GM19328 (cell line): ENCODE results near the gene BRCA2.

Experiments used
- ATAC-seq: cut with Tn5 transposase; IDR thresholded peaks from one replicate; pipeline ENCODE4 v1.9.1; 2021; ENCODE audit warnings: mild to moderate bottlenecking, moderate library complexity; ENCODE audit not compliant: unreplicated experiment

The BRCA2 gene

DNA sequence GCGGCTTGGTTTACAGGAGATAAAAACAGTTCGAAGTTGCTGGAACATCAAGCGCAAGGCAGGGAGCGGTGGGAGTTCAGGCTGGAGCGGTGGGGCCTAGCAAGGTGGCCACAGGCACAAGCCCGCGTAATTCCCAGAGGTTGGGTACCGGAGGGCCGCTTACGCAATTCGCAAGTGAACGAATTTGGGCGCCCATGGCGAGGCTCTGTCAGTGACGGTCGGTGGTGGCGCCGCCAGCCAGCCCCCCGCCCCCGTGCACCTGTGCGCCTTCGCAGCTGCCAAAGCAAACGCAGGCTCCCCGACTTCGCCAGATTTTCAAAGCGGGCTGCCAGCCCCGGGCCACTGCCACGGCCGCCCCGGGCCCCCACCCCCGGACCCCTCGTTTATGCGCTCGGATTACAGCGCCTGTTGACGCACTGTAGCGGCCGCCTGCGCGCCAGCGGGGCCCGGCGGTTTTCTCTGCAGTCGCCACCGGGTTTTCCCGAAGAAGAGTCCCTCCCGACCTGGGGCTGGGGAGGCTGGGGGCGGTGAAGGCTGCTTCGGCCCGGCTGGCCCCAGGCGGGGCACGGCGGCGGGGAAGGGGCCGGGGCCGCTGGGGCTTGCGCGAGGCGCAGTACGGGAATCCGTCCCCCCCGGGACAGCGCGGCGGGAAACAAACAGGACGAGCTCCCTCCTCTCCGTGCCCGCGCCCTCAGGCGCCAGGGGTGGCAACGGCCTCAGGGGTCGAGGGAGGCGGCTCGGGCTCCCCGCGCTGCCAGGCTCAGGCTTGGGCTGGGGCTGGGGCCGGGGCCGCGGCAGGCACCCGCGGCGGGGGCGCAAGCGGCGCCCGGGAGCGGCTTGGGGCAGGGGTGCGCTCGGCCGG, 111.9 kb downstream of the BRCA2 start:
- peak; percentile 15 for ATAC-seq

DNA sequence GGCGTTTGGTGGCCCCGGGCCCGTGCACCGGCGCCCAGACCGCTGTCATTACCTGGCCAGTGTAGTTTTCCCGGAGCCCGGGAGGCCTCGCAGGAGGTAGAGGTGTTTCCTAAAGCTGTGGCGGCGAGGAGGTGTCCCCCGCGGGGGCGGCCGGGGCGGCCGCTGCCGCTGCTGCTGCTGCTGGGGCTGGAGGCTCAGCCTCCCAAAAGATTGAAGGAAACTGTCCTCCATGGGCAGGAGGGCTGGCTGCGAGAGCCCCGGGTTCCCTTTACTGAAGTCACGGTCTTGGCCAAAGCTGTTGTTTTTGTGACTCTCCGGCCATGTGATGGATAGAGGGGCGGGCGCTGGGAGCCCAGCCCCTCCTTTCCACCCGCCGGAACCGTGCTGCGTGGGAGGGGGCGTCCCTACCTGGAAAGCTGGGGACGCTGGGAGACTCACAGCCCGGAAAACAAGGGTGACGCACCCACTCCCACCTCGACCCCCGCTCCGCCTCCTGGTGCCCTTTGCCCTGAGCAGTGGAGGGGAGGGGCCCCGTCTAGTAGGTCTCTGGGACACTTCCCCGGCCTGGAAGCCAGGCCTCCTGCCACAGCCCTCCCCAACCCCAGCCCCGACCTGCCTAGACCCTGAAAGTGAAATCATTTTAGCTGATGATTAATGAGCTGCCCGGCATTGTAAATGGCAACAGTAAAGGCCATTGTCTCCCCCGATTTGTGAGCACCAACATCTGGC, 112.7 kb downstream of the BRCA2 start, which contains the start of gene N4BP2L1:
TSS of gene N4BP2L1 (minus strand) at position 279 of the 729 bp plus-strand sequence. CDS start at position 231, 48 bp downstream.
- ATAC-seq = peak; percentile 66

DNA sequence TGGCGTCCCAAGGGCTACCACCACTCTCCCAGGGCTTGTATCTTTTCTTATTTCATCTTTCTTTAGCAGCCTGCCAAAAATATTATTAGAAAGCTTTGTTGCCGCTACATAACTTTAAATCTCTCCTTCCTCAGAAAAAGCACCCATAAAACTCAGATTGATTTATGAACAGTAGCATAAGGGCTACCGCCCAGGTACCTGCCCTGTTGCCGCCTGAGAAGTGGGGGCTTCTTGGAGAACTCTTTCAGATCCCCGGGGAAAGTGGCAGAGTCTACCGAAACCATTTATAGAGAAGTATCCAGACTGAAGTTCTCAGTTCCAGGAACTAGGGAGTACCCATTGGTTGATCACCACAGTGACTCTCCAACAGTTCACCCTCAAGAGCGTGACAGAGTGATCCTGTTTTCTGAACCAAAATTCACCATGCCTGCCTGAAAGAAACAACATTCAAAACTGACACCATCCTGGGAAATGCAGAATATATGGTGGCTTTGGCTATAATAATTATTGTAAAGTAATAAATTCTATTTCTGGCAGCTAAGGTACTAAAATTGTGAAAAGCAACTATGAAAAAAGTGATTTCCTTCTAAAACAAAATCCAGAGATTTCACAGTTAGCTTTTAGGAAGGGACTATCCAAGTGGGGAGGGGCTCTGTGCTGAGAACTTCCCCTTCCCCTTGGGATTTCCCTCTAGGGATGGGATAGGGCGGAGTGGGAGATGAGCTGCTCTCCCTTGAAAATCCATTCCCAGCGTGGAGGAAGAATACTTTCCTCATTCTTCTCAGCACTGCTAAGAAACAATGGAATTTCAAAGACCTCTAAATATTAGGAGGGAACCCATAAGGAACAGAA, 113.5 kb downstream of the BRCA2 start:
- no peak for ATAC-seq

DNA sequence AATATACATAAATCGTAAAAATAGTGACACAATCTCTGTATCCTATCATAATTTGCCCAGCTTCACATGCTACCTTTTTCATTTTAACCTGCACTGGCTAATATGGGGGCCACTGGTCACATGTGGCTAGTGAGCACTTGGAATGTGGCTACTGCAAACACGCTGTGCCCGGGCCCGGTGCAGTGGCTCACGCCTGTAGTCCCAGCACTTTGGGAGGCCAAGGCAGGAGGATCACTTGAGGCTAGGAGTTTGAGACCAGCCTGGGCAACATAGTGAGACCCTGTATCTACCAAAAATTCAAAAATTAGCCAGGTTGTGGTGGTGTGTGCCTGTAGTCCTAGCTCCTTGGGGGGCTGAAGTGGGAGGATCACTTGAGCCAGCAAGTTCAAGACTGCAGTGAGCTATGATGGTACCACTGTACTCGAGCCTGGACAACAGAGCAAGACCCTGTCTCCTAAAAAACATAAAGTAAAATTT, 114.2 kb downstream of the BRCA2 start:
- ATAC-seq = no peak

DNA sequence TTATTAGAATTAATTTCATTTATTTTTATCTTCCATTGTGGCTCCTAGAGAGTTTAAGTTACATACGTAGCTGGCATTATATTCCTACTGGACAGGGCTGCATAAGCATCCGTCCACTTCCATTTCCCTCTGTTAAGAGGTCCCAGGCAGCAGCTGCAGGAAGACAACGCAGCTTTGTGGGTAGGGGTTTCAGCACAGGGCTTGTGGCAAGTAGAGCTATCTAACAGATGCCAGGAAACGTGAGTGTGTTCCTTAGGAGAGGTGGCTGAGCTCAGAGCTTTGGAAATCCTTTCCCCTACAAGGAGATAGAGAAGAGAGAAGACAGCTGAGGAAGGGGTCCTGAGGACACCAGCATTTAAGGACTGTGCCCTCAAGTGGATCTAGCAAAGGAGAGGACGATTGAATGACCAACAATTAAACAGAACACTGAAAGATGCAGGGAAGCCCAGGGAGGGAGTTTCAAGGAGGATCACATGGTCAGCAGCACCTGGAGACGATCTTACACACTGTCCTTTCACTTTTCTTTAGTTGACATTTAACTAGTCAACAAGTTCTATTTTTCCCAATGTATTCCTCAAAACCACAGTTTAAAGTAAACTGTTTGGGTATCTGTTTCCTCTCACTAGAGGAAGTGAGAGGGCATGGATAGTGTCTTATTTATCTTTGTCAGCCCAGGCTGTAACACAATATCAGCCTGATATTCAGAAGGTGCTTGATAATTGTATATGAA, 114.9 kb downstream of the BRCA2 start:
- ATAC-seq = no peak

DNA sequence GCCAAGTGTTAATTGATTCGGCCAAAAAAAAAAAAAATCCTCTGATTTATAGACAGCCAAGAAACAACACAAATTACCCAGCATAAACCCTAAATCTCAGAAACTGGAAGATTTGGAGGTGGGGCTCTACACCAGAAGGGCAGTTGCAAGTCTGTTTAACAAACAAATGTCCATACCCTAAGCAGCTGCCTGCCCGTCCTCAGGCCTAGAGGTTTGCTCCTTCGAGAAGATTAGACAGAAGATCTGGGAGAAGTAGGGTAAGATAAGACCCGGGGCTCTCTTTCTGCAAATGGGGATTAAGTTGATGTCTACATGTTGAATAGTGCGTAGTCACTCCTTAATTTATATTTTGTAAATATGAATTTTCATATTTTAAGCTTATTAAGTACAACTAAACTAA, 116.1 kb downstream of the BRCA2 start:
- no peak for ATAC-seq

DNA sequence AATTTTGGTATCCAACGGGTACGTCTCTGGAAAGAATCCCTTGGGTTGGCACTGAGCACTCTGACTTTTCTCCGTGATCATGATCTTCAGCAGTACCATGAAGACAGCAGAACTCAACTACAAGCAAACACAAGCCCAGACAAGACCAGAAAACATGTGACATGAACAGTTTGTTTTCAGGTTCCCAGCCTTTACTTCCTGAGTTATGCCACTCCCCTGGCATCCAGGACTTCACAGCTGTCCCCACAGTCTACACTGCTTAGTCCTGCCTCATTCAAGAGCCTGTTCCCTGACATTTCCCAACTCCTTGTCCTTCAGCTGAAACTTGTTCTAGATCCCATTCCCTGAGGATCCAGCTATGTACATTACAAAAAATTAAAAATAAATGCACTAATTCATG, 117.5 kb downstream of the BRCA2 start:
- no peak for ATAC-seq

DNA sequence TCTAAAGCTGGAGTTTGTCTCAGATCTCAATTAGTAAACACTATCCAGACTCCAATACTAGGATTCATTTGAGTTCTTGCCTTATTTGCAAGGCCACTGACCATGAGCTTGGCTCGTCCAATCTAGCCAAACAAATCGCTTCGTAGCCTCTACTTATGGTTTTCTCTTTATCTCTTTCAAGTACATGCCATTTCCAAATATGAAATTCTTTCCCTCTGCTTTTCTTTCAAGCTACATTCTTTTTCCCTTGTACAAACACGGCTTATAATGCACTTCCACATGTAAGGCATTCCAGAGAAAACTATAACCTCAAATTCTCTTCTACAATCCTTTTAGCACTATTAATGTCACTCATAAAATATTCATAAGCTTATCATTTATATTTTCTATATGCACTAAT, 123.6 kb downstream of the BRCA2 start:
- ATAC-seq = no peak

DNA sequence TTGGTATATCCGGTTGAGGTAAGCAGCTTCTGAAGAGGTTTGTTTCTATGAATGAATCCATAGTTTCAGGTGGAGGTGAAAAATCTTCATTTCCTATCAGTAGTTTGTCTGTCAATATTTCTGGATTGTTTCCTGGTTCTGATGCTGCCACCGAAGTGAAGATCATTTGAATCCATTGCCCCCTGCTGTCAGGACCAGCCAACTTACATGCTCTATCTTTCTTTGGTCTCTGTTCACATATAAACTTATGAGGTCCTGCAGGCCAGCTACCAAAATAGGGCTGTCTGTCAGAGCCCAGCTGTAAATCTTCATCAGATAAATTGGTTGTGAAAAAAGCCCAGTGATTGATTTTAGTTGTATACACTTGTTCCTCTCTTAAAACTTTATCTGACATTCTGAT, 127.8 kb downstream of the BRCA2 start:
- no peak for ATAC-seq

DNA sequence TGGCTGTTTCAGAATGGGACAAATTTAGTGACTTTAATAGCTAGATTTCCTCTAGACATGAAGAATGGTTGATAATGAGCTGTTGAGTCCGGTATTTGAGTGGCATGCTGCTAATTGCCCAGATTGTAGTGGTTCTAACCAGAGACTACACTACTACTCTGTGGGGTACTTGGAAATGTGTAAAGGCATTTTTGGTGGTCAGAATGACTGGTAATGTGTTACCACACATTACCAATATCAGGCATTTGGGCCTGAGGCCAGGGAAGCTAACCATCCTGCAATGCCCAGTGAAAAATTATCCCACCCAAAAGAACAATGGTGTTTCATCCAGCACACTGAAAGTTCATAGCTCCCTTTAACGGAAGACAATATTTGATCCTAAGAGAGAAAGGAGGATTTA, 130.2 kb downstream of the BRCA2 start:
- ATAC-seq = no peak

DNA sequence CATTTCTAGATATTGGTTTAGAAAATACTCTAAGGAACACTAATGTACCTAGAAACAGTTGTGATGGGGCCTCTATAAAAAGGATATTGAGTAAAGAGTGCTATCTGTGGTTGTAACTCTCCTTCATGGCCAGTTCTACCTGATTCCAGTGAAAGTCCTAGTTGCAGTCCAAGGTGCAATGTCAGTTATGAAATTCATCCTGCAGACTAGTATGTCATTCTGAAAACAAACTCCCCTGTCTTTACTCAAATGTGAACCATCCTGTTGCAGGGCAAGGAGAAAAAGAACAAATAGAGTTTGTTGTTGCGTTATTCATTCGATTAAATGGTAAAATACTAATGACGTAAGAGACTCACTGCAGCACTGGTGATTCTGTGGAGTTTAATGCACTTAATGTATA, 130.9 kb downstream of the BRCA2 start:
- no peak for ATAC-seq

DNA sequence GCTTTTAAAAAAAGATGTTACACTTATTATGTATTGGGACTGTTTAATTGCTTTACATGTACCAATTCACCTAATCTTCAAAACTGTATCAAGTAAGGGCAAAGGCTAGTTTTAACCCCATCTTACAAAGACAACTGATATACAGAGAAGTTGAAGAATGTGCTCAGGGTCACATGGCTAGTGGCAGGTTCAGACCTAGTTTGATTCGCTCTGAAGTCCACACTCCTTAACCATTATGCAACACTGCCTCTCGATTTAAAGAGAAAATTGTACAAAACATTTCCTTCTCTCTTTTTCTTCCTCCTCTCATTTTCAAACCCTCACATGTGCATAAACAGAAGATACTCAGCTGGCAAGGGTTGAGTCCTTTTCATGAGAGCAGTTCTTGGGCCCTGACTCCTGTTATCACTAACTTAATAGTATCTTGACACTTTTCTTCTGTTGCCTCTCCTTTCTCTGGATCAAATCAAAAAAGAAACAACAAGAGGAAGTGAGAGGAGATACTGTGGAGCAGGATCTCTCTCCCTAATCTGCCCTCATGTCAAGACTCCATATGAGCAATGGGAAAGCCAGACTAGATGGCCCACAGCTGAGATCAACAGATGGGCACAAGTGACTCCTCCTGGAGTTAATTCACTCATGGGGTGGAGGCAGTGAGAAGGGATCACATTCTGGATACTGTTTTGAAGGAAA, 131.6 kb downstream of the BRCA2 start:
- no peak for ATAC-seq

DNA sequence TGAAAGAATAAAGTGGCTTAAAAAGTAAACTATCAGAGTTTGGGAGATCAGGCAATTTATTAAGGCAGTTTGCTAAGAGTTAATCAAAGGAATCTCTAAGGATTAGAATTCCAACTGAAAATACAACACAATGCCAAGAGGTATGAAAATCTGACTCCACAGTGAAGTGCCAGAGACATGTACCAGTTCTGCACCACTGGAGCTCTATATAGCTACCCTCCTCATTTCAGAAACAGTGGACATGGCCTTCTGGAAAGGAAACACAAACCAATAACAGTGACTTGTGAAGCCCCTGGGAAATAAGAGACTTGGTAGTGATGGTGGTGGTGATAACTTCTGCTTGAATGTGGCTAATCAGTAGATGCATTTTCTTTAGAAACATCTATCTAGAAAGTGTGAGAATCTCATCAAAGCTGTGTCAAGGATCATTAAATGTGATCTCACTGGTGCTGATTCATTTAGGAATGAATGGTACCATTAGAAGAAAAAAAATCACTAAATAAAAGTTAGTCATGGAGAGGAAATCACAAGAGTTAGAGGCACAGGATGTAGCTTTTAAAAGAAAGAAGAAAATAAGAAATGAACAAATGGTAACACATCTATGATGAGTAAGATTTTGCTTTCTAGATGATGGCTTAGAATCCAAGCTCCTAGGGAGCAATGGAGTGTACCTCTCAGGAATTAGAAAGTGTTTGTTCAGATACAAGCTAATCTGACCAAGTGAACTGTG, 132.8 kb downstream of the BRCA2 start:
- no peak for ATAC-seq

DNA sequence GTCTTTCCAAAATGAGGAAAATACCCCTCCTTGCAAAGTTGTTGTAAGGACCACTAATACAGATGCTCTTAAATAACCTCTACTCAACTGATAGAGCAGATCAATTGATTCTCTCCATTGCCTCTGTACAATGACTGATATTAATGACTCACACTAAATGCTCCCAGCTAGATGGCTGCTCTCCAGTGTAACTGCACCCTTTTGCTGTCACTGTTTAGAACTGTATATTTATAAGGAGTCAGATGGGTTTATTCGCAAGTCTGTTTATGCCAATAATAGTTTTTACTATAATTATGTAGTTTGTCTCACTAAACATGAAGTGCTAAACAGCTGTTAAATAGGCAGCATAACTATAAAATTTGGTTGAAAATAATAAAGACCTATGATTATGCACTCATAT, 133.7 kb downstream of the BRCA2 start:
- ATAC-seq = no peak
